Esophagus squamous epithelium (tissue), 4 donors: ENCODE results near the gene SENP2.

Source experiments
- CTCF ChIP-seq, 6 experiments: fragments of 450-650 bp in 4 of 6; fragments of 200-600 bp in 2 of 6; sonication (generic) in 2 of 6; IDR thresholded peaks; one replicate each; pipeline ENCODE4 v1.5.1; 2016 to 2019; ENCODE audit warnings: antibody characterized with exemption in 6 of 6, mild to moderate bottlenecking in 4 of 6, moderate library complexity in 4 of 6
- POLR2A ChIP-seq, 4 donors: fragments of 450-650 bp; IDR thresholded peaks; one replicate each; pipeline ENCODE4 v1.6.1; 2017; ENCODE audit warnings: antibody characterized with exemption in 4 of 4, mild to moderate bottlenecking in 4 of 4, moderate library complexity in 3 of 4

- TF ChIP-seq POLR2A (IDR thresholded peaks at IDR 0.05) (no peak), CTCF (IDR thresholded peaks at IDR 0.05) (no peak)
Measured at GRCh38 chr3:185655426-185656320, 69.6 kb downstream of the SENP2 start.
